Activated CD4-positive, alpha-beta T cell treated with anti-CD3 and anti-CD28 coated beads, Interleukin-2, Interleukin-6, amounts not matched to agents 100 ng/mL and 50 ng/mL, durations not matched to agents 16 hours and 8 hours (primary cell): ENCODE measurements around the gene SLC12A1.

ENCODE experiments used
- DNase-seq: peaks from one replicate; pipeline ENCODE4 v3.0.0-alpha.2; 2020

Gene SLC12A1

DNA sequence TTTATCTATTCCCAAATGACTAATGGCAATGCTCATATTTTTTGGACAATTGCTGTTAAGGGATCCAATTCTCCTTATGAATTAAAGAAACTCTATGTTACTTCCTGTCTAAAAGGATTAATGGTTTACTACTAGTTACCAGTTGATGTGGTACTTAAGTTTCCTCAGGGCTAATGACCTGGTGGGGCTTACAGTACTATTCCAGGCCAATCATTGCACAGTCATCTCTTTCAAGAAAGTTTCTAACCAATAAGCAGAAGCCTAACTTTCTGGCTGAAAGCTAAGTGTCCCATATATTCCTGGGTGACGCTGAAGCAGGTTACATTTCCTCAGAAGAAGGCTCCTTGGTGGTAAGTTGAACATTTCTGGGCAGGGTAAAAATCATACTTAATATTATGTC is at the start of gene SLC12A1:
SLC12A1 (plus strand) TSS at position 322 of the 400 bp plus-strand sequence. CDS start 1,418 bp downstream, outside the sequence.
- DNase-seq = no peak

DNA sequence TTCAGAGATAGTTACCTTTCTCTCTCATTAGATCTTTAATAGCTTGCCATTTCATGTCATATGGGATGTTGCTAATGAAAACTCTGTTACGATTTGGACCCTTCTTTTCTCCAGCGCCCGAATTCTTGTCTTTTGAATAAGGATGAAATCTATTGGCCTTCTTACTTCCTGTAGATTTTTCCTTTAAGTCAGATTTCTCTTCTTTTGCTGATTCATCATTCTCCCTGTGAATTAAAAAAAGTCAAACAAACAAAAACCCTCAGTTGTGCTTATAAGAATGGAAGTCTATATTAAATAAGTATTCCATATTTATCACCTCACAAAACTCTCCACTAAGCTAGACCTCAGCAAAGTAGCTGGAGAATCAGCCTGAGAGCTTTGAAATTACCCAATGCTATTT is 37.5 kb upstream of the SLC12A1 start:
- DNase-seq = no peak

- DNase-seq = no peak
Observed at GRCh38 chr15:48170981-48171380, 35.1 kb upstream of the SLC12A1 start.

GRCh38 chr15:48175126-48175525 is 31.0 kb upstream of the SLC12A1 start:
- peak; percentile 17 for DNase-seq

- no peak for DNase-seq
Observed at GRCh38 chr15:48176112-48176511, 30.0 kb upstream of the SLC12A1 start.

- no peak for DNase-seq
Observed at GRCh38 chr15:48176957-48177356, 29.1 kb upstream of the SLC12A1 start.

DNA sequence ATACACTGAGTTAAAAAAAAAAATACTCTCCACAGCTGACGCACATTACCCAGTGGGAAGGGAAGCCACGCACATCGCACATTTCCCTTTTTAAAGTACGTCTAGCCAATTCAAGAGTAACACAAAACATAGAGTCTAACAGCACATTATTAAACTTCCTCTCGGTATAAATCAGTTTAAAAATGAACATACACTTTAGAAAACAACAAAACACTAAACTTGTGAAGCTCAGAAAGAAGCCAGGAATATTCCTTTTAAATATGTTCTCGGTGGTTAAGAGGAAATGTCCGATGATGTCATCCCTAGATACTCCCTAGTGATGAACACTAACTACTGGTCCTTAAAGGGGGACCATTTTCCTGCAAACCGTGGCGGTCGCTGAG is 28.7 kb upstream of the SLC12A1 start:
- DNase-seq = peak; percentile 32

GRCh38 chr15:48177766-48178647 is 28.1 kb upstream of the SLC12A1 start, which contains the start of gene MYEF2:
Gene MYEF2 (minus strand): TSS chr15:48178295. CDS start chr15:48178237, 58 bp downstream.
- peak; percentile 81 for DNase-seq

GRCh38 chr15:48178648-48178931 is 27.5 kb upstream of the SLC12A1 start:
- no peak for DNase-seq

GRCh38 chr15:48182749-48183148 is 23.4 kb upstream of the SLC12A1 start:
- DNase-seq = no peak

DNA sequence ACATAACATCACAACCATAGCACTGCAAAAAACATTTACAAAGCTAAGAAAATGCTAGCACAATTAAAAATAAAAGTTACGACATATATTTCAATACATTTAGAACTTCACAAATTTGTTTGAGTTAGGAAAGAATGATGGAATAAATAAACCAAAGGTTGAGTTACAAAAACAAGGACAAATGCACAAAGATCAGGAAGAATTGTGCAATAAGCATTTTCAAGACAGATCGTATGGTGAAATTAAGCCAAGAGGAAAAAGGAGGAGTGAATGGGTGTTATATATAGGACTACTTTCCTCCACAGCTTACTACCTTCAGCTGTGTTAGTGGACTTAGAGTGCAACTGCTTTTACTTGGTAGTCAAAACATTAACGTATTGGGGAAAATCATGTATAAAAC is 20.6 kb upstream of the SLC12A1 start:
- DNase-seq = no peak

- DNase-seq = no peak
Observed at GRCh38 chr15:48186271-48186670, 19.8 kb upstream of the SLC12A1 start.

- peak; percentile 43 for DNase-seq
Observed at GRCh38 chr15:48190932-48191573, 15.0 kb upstream of the SLC12A1 start.

- DNase-seq = no peak
Observed at GRCh38 chr15:48191574-48192225, 14.4 kb upstream of the SLC12A1 start, which contains the start of gene CTXN2. Gene CTXN2 (plus strand): TSS chr15:48191665. CDS start chr15:48201301, 9,636 bp downstream.

DNA sequence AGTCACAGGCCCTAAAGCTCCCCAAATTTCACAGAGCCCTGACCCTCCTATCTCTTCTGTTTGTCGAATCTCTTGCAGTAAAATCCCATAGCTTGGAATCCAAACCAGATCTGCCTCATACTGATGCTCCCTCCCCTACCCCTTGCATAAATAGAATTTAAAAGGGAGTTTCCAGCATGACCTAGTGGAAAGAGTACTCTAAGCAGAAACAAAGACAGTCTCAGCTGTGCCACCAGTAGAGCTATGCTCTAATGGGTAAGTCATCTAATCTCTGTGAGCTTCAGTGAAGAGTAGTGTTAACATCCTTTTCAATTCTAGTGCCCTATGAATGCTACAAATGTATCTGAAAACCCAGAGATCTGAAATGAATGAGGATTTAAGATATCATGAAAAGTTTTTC is 4.0 kb upstream of the SLC12A1 start:
- DNase-seq = no peak

DNA sequence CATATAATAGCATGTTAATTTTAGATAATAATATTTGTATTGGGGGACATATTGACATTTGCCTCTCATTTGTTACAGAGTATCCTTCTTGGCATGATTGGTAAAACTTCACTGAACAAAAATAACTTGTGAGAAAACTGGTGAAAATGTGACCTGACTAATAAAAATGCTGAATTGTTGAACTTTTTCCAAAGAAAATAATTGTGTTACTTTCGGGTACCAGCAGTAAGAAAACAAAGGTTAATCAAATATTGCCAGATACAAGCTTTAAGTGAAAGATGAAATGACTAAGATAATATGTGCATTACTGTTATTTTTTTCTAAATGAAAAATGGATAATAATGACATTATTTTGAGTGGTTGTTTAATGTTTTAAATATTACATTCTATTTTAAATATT is 15.2 kb downstream of the SLC12A1 start:
- no peak for DNase-seq

DNA sequence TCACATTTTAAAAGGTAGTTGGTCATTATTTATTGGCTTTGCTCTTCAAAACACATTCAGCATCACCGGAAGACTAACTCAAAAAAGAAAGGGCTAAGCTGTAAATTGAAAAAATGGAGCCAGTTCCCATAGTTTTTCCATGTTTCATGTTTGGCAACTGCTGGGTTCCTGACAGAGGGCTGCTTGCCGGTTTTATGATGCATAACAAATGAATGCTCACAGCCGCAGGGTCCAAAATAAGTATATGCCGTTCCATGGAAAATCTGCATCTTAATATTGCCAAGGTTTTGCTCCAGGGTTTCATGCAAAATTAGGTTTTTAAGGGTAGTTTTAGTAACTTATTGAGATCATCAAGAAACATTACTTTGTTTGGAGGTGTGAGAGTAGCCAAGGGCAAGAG is 15.8 kb downstream of the SLC12A1 start:
- no peak for DNase-seq

GRCh38 chr15:48222627-48223026 is 16.5 kb downstream of the SLC12A1 start:
- no peak for DNase-seq

DNA sequence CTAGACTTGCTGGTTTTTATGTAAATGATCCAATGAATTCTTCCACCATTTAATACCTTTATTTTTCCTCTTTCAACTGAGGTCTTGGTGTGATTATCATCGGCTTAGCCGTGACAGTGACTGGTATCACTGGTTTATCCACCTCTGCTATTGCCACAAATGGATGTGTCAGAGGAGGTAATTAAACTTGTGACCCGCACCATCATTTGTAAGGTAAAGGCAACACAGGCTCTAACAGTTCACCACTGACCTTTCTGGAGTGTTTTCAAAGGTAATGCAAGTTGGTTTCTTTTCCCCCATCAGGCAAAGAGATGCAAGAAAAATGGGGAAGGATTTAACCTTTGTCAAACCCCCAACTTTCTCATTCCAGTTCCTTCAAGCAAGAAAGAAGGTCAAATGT is 19.7 kb downstream of the SLC12A1 start:
- no peak for DNase-seq

DNA sequence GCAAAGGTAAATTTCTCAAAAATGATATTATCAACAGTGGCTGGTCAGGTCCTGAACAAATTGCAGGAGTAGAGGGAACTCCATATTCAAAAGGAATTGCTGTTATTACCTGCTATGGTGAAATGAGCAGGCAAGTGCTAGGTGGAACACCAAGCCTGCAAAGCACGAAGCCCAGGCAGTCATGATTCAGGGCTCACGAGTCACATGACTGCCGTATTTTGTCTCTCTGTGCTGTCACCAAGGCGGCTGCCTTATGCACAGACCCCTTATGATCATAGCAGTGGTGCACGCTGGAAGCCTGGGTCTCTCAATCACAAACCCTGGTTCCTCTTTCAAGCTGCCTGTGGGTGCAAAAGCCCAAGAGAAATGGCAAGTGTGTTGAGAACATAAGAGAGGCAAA is 24.4 kb downstream of the SLC12A1 start:
- no peak for DNase-seq

- peak; percentile 7 for DNase-seq
Observed at GRCh38 chr15:48233246-48233645, 27.1 kb downstream of the SLC12A1 start.

- DNase-seq = no peak
Observed at GRCh38 chr15:48239334-48239733, 33.2 kb downstream of the SLC12A1 start.

DNA sequence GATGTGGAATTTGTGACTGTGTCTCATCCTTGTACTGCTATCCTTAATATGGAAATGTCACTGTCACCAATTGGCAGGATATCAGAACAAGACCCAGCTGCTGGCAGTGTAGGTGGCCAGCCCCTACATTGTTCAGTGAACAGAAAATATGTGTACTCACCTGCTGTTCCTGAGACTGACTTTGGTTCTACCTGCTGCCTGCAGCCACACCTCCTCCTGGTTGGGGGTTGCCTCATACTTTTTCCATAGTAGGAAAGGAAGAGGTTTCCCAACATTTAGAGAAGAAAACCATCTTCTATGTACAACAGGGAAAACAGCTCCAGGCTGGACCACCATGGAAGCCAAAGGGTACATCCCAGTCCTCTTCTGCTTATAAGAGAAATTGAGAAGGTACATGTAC is 35.9 kb downstream of the SLC12A1 start:
- no peak for DNase-seq

DNA sequence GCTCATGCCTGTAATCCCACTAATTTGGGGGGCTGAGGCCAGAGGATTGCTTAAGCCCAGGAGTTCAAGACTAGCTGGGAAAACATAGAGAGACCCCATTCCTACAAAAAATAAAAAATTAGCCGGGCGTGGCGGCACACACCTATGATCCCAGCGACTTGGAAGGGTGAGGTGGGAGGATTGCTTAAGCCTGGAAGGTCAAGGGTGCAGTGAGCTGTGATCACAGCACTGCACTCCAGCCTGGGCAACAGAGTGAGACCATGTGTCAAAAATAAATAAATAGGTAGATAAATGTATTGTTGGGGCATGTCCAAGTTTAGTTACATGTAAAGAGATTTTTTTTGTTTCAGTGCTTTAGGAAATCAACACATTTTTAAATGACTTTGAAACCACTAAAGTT is 36.4 kb downstream of the SLC12A1 start:
- no peak for DNase-seq
